KBM-7 (cell line): ENCODE measurements around the gene TAS2R13.

Source experiments
- DNase-seq: peaks from one replicate; pipeline ENCODE4 v3.0.0-alpha.2; 2015
- in situ Hi-C: fragments of 300-500 bp; cut with MboI; formaldehyde crosslinking; loops from 2 replicates; pipeline ENCODE4 v1.14.3; 2020; ENCODE audit warnings: low sequenced_read_pairs, low pct_unique_long_range_greater_than_20kb, mixed read lengths

The TAS2R13 gene

GRCh38 chr12:10889226-10889625 is 20.1 kb downstream of the TAS2R13 start:
- in situ Hi-C loops = no loop called here
- no peak for DNase-seq

- in situ Hi-C loops = no loop called here
- DNase-seq = no peak
These were observed 25.2 kb downstream of the TAS2R13 start, which contains the start of gene PRH1 for GRCh38 chr12:10884086-10884725. Gene PRH1 (minus strand): TSS chr12:10884255. CDS start chr12:10884217, 38 bp downstream.

DNA sequence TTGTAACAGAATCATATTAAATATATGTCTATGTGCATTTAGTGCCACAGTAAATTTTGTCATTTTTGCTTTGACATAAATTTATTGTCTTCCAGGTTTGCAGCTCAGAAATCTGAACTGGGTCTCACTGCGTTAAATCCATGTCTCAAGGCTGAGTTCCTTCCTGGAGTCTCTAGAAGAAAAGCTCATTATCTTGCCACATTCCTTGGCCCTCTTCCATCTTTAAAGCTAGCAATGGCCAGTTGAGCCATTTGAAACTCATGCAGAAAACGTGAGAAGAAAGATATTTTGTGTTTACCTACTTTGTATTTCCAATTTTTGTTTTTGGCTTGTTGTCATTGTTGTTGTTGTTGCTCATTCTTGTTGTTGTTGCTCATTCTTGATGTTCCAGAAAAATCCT is 36.0 kb downstream of the TAS2R13 start:
- DNase-seq = no peak
- in situ Hi-C loops = no loop called here

- DNase-seq = no peak
- in situ Hi-C loops = no loop called here
These were observed 42.0 kb downstream of the TAS2R13 start for GRCh38 chr12:10867381-10867780.

DNA sequence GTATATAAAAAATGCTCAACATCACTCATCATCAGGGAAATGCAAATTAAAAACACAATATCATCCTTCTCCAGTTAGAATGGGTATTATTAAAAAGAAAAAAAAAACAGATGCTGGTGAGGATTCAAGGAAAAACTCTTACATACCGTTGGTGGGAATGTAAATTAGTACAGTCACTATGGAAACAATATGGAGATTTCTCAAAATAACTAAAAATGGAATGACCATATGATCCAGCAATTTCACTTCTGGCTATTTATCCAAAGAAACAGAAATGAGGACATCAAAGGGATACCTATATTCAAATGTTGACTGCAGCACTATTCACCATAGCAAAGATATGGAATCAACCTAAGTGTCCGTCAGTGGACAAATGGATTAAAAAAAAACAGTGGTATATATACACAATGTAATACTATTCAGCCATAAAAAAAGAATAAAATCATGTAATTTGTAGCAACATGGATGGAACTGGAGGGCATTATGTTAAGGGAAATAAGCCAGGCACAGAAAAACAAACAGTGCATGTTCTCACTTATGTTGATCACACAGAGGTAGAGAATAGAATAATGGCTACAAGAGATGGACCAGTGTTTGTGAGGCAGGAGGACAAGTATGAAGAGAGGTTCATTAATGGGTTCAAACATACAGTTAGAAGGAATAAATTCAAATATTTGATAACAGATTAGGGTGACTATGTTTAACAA is 45.7 kb downstream of the TAS2R13 start:
- in situ Hi-C loops = no loop called here
- no peak for DNase-seq

DNA sequence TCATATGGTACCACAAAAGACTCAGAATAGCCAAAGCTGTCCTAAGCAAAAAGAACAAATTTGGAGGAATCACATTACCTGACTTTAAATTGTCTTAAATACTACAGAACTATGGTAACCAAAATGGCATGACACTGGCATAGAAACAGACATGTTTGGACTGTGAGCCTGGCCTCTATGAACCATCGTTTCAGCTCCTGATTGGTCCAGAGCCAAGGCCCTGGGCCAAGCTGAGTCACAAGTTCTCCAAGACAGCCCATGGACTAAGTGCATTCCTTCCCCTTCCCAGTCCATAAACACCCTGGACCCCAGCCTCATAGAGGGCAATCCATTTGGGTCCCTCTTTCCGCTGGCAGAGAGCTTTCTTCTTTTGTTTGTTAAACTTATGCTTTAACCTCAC is 48.0 kb downstream of the TAS2R13 start:
- in situ Hi-C loops = no loop called here
- DNase-seq = no peak
